T47D (cell line): ENCODE data around the gene RLN3.
"Not testable (repeated sequence)": the region's sequence is repeated elsewhere in the genome, so short reads cannot be mapped to it uniquely, and the experiment has no call there.

ENCODE experiments used
- DNase-seq, 2 experiments: peaks; one replicate each; pipeline versions ENCODE4 v3.0.0 to v3.0.0-alpha.2; 2011 to 2012; ENCODE audit warnings: low read depth in 1 of 2, low spot score in 1 of 2
- JUND ChIP-seq: IDR thresholded peaks from 2 replicates; pipeline ENCODE4 v1.6.1; 2012; ENCODE audit warnings: low read depth
- in situ Hi-C: cut with HindIII; loops from 2 replicates; pipeline ENCODE4 v1.10.0; 2016; ENCODE audit warnings: low sequenced_read_pairs, low pct_unique_long_range_greater_than_20kb

Gene RLN3

DNA sequence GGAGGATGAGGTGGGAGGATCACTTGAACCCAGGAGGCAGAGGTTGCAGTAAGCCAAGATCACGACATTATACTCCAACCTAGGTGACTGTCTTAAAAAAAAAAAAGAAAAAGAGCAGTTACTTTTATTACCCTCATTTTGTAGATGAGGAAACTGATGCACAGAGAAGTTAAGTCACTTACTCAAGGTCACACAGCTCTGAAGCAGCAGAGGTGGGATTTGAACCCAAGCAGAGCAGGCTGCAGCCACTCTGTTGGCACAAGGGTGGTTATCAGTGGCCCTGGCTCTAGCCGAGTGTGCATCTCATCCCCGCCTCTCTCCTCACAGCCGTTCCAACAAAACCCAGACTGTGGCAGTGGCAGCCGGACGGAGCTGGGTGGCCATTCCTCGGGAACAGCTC lies 11.2 kb downstream of the RLN3 start:
- in situ Hi-C loops, result no loop called here
- TF ChIP-seq JUND, result no peak
- DNase-seq, result no peak

- in situ Hi-C loops, result not testable (repeated sequence)
- peak in 1 of 2 experiments; percentile 78 for DNase-seq
Observed at GRCh38 chr19:14042659-14043608, 15.0 kb downstream of the RLN3 start.

GRCh38 chr19:14047866-14048265 lies 19.9 kb downstream of the RLN3 start:
- DNase-seq, in situ Hi-C loops: not testable (repeated sequence)

- in situ Hi-C loops, result no loop called here
- TF ChIP-seq JUND, result no peak
Observed at GRCh38 chr19:14048443-14049153, 20.6 kb downstream of the RLN3 start.

DNA sequence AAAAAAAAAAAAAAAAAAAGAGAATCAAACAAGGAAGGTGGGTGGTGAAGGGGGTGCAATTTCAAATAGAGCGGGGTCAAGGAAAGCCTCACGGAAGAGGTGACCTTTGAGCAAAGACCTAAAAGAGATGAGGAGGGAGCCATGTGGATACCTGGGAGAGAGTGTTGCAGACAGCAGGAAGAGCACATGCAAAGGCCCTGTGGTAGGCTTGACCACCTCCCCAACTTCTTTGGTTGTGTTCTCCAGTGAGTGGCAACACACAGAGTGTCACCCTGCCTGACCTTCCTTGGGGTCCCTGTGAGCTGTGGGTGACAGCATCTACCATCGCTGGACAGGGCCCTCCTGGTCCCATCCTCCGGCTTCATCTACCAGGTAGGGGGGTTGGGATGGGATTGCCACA lies 22.6 kb downstream of the RLN3 start:
- no peak for TF ChIP-seq JUND
- in situ Hi-C loops, result no loop called here
- DNase-seq, result no peak

More at GRCh38 chr19:14048443-14049153, 20.6 kb downstream of the RLN3 start:
- peak; percentile 51 to 56 for DNase-seq

DNA sequence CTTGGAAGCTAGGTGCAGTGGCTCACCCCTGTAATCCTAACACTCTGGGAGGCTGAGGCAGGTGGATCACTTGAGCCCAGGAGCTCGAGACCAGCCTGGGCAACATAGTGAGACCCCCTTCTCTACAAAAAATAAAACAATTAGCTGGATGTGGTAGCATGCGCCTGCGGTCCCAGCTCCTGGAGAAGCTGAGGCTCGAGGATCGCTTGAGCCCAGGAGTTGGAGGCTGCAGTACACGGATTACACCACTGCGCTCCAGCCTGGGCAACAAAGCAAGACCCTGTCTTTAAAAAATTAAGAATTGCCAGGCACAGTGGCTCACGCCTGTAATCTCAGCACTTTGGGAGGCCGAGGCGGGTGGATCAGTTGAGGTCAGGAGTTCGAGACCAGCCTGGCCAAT lies 23.0 kb downstream of the RLN3 start:
- in situ Hi-C loops, DNase-seq: not testable (repeated sequence)

DNA sequence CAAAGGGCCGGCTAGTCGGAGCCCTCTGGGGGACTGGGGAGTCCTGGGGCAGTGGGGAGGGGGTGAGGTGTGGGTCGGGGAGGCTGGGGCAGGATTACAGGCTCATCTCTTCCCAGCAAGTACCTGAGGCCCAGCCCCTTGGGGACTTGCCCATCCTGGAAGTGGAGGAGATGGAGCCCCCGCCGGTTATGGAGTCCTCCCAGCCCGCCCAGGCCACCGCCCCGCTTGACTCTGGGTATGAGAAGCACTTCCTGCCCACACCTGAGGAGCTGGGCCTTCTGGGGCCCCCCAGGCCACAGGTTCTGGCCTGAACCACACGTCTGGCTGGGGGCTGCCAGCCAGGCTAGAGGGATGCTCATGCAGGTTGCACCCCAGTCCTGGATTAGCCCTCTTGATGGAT lies 24.0 kb downstream of the RLN3 start:
- in situ Hi-C loops, result no loop called here
- no peak for DNase-seq
- TF ChIP-seq JUND, result no peak

DNA sequence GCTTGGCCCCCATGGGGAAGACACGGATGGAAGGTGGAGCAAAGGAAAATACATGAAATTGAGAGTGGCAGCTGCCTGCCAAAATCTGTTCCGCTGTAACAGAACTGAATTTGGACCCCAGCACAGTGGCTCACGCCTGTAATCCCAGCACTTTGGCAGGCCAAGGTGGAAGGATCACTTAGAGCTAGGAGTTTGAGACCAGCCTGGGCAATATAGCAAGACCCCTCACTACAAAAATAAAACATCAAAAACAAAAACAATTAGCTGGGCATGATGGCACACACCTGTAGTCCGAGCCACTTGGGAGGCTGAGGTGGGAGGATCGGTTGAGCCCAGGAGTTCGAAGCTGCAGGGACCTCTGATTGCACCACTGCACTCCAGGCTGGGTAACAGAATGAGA lies 24.5 kb downstream of the RLN3 start:
- no peak for DNase-seq
- in situ Hi-C loops, result no loop called here
- no peak for TF ChIP-seq JUND

DNA sequence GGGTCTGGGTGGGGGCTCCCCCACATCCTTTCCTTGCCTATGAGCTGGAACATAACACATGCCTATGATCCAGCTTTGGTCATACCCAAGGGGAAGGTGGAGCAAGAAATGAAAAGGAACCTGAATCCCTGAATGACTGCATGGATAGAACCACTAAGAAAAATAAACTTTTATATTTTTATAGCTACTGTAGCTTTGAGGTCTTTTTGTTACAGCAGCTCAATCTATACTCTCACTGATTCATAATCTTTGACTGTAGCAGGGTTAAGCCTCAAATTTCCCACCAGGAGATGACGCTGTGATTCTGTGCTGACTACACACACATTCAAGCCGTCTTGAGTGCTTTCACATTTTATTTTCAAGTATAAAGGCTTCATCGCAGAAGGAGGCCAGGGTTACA lies 25.1 kb downstream of the RLN3 start:
- no peak for DNase-seq
- no peak for TF ChIP-seq JUND
- in situ Hi-C loops, result no loop called here

GRCh38 chr19:14053500-14053899 lies 25.6 kb downstream of the RLN3 start:
- no peak for TF ChIP-seq JUND
- no peak for DNase-seq
- in situ Hi-C loops, result no loop called here

DNA sequence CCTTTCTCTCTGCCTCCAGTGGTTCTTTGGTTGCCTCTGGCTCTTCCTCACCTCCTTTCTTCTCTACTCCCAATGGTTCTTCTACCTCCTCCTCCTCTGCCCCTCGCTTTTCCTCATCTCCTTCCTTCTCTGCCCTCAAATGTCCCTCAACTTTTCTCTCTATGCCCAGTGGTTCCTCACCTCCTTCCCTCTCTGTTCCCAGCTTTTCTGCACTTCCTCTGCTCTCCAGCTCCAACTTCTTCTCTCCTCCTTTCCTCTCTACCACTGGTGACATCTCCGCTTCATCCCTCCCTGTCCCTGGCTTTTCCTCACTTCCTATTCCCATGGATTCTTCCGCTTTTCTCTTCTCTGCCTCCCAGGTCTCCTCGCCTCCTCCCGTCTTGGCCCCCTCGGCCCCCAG lies 26.2 kb downstream of the RLN3 start:
- DNase-seq, result no peak
- in situ Hi-C loops, result no loop called here
- TF ChIP-seq JUND, result no peak

- DNase-seq, result no peak
- in situ Hi-C loops, result no loop called here
- no peak for TF ChIP-seq JUND
Observed at GRCh38 chr19:14054721-14055120, 26.8 kb downstream of the RLN3 start.

DNA sequence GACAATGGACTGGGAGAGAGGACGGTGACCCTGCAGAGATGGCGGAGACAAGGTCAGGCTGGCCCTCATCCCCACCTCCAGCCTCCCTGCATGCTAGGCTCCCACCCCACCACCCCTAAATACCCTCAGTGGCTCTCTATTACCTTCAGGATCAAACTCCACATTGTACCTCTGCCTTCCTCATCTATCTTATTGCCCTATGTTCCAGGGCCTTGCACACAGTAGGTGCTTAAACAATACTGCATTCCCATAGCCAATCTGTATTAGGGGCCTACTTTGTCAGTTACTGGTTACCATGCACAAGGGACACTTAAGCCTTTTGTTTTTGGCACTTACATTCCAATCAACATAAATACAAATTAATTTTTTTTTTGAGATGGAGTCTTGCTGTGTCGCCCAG lies 27.4 kb downstream of the RLN3 start:
- in situ Hi-C loops, result no loop called here
- no peak for DNase-seq
- no peak for TF ChIP-seq JUND
